ENCODE results near the gene USP6. TPM values are rescaled to one million over a fixed set of nuclear protein-coding genes. Genes with fewer than 3 reads are reported as not detected.

The USP6 gene
- total RNA-seq, 1 experiment from 2014 or later = 0.10 TPM

DNA sequence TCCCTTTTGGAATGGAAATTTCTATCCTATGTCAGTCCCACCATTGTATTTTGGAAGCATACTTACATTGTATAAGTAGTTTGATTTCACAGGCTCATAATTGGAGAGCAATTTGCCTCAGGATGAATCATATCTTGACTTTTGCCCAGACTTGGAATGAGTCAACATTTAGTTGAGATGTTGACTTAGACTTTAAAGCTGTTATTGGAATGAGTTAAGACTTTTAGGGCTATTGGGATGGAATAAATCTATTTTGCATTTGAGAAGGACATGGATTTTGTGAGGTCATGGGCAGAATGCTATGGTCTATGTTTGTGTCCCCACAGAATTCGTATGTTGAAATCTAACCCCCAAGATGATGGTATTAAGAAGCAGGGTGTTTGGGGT, 88.1 kb downstream of the USP6 start:
- BruUV-seq (replicated peaks) = no TSS peak

More for the DNA sequence above, 88.1 kb downstream of the USP6 start:
- H3K9me3 ChIP-seq (ENCODE audit: control insufficient read depth in 1 of 2, insufficient read depth in 1 of 2, low read depth in 1 of 2, low read length in 2 of 2) = no peaks in the 10 kb centered on the region
- no peaks in the 10 kb centered on the region for H3K27me3 ChIP-seq (ENCODE audit: insufficient read depth, low read length)
- H3K4me3 ChIP-seq (replicated peaks in 1 of 2; ENCODE audit: low read depth in 1 of 2, low read length in 2 of 2) = no peak overlapping the region
- no peaks in the 10 kb centered on the region for H4K20me1 ChIP-seq (ENCODE audit: insufficient read depth)
- DNase-seq (ENCODE audit: low read depth, low spot score) (no peak), ATAC-seq (no peak)
- no peak overlapping the region for H3K27ac ChIP-seq (ENCODE audit: low read depth, low read length)
- H3K36me3 ChIP-seq (ENCODE audit: control insufficient read depth in 1 of 2, insufficient read depth in 2 of 2, low read length in 2 of 2) = no peaks in the 10 kb centered on the region
- ChIA-PET CTCF (no interaction called here), POLR2A (no interaction called here), RAD21 (ENCODE audit: low non-redundant PET in 1 of 2, low total read pairs in 2 of 2, uncharacterized antibody in 2 of 2, unreplicated experiment in 2 of 2) (no interaction called here)
- H3K79me2 ChIP-seq (ENCODE audit: insufficient read depth, low read length) = no peaks in the 10 kb centered on the region
- no peak overlapping the region for H3K4me2 ChIP-seq (ENCODE audit: low read length)
- no peak overlapping the region for H2AFZ ChIP-seq (ENCODE audit: low read depth, low read length, poor library complexity, severe bottlenecking)
- no peaks in the 10 kb centered on the region for H3K9me2 ChIP-seq (ENCODE audit: insufficient read depth)
- TF ChIP-seq SIN3A (IDR thresholded peaks at IDR 0.05; ENCODE audit: low read depth) (no peak), JUND (IDR thresholded peaks at IDR 0.05) (no peak)
- TF ChIP-seq, protein P1, sequence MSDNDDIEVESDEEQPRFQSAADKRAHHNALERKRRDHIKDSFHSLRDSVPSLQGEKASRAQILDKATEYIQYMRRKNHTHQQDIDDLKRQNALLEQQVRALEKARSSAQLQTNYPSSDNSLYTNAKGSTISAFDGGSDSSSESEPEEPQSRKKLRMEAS (IDR thresholded peaks at IDR 0.05) = no peak
- TF ChIP-seq, protein P2, sequence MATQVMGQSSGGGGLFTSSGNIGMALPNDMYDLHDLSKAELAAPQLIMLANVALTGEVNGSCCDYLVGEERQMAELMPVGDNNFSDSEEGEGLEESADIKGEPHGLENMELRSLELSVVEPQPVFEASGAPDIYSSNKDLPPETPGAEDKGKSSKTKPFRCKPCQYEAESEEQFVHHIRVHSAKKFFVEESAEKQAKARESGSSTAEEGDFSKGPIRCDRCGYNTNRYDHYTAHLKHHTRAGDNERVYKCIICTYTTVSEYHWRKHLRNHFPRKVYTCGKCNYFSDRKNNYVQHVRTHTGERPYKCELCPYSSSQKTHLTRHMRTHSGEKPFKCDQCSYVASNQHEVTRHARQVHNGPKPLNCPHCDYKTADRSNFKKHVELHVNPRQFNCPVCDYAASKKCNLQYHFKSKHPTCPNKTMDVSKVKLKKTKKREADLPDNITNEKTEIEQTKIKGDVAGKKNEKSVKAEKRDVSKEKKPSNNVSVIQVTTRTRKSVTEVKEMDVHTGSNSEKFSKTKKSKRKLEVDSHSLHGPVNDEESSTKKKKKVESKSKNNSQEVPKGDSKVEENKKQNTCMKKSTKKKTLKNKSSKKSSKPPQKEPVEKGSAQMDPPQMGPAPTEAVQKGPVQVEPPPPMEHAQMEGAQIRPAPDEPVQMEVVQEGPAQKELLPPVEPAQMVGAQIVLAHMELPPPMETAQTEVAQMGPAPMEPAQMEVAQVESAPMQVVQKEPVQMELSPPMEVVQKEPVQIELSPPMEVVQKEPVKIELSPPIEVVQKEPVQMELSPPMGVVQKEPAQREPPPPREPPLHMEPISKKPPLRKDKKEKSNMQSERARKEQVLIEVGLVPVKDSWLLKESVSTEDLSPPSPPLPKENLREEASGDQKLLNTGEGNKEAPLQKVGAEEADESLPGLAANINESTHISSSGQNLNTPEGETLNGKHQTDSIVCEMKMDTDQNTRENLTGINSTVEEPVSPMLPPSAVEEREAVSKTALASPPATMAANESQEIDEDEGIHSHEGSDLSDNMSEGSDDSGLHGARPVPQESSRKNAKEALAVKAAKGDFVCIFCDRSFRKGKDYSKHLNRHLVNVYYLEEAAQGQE (IDR thresholded peaks at IDR 0.05; ENCODE audit: low read depth) = no peak
- TF ChIP-seq, protein P3, sequence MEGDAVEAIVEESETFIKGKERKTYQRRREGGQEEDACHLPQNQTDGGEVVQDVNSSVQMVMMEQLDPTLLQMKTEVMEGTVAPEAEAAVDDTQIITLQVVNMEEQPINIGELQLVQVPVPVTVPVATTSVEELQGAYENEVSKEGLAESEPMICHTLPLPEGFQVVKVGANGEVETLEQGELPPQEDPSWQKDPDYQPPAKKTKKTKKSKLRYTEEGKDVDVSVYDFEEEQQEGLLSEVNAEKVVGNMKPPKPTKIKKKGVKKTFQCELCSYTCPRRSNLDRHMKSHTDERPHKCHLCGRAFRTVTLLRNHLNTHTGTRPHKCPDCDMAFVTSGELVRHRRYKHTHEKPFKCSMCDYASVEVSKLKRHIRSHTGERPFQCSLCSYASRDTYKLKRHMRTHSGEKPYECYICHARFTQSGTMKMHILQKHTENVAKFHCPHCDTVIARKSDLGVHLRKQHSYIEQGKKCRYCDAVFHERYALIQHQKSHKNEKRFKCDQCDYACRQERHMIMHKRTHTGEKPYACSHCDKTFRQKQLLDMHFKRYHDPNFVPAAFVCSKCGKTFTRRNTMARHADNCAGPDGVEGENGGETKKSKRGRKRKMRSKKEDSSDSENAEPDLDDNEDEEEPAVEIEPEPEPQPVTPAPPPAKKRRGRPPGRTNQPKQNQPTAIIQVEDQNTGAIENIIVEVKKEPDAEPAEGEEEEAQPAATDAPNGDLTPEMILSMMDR (IDR thresholded peaks at IDR 0.05 in 2 of 3, conservative IDR thresholded peaks at IDR 0.05 in 1 of 3; ENCODE audit: borderline replicate concordance in 1 of 3, insufficient read depth in 1 of 3, low read depth in 2 of 3, low read length in 2 of 3) = no peak
- H3K4me1 ChIP-seq (ENCODE audit: control insufficient read depth in 1 of 2, insufficient read depth in 2 of 2, low read length in 2 of 2) = peaks cover 0 to 4% of the 10 kb centered on the region in 2 experiments; a peak in 1 of 4 replicates
- intact Hi-C loops (cut with micrococcal nuclease) = no loop called here
- no peak overlapping the region for H3K9ac ChIP-seq (ENCODE audit: low read length)
